Stimulated activated CD4-positive, alpha-beta T cell treated with anti-CD3 and anti-CD28 coated beads, TNF-alpha, amount 100 ng/mL, for 1 hour (primary cell): Measurements from ENCODE around the gene TTC39B.

ENCODE experiments used
- DNase-seq, 3 donors: peaks; one replicate each; pipeline ENCODE4 v3.0.0-alpha.2; 2020; ENCODE audit warnings: low read depth in 3 of 3, low spot score in 1 of 3

Gene TTC39B

DNA sequence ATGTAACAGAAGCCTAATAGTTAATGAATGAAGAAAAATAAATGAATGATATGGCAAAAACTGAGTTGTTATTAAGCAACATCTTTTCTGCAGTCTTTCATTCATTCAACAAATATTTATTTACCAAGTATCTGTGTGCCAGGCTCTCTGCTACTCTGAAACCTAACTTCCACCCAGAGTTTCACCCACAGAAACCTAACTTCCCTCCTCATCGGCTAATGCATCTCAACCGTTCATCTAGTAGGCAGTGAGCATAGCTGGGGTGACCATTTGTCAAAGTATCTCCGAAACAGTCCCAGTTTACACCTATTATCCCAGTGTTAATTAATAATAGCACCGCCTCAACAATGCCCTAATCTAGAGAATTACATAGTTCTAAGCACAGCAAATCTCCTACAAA, 1.5 kb downstream of the TTC39B start:
- DNase-seq, result no peak

- no peak for DNase-seq
These were observed 2.4 kb downstream of the TTC39B start for GRCh38 chr9:15304632-15305031.

DNA sequence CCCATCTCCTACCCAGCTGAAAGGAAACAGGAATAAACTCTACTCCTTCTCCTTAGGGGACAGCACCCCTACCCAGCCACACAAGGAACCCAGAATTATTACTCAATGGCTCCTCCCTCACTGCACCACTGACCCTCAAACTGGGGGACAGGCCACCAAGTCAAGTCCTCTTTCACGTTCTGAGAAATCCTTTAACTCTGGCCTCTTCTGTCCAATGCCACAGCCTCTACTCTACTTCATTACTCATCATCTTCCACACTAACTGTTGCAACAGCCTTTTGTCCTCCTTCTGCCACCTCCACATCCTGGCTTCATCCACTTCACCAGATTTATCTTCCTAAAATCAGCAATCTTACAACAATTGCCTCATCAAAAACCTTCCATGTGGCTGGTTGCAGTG, 6.8 kb downstream of the TTC39B start:
- no peak for DNase-seq

DNA sequence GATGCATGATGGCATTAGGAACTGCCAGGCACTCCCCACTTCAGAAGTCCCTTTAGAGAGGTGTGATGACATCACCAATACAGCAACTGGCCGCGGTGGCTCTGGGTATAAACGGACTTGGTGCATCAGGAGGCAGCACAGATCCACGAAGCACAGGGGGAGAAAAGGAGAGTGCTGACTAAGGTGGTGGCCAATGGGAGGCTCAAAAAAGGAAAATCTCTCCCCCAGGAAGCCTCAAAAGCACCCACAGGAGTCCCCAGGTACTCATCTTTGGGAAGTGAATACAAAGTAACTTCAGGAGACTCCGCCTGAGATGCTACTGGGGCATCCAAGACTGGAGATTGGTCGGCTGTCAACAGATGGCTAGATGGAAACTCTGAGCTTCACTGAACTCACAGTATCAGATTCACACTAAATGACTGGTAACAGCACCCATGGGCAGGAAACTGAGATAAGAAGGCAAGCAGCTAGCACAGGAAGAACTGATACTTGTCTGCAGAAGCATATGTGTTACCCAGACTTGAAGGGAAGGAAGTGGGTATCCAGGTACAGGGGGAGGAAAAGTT, 7.6 kb downstream of the TTC39B start:
- peak in 1 of 3 donors; percentile 35 for DNase-seq

DNA sequence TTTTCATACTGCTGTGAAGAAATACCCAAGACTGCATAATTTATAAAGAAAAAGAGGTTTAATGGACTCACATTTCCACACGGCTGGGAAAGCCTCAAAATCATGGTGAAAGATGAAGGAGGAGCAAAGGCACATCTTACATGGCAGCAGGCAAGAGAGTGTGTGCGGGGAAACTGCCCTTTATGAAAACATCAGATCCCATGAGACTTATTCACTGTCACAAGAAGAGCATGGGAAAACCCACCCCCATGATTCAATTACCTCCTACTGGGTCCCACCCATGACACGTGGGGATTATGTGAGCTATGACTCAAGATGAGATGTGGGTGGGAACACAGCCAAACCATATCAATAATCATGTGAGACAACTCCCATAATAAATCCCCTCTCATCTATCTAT, 8.7 kb downstream of the TTC39B start:
- no peak for DNase-seq

DNA sequence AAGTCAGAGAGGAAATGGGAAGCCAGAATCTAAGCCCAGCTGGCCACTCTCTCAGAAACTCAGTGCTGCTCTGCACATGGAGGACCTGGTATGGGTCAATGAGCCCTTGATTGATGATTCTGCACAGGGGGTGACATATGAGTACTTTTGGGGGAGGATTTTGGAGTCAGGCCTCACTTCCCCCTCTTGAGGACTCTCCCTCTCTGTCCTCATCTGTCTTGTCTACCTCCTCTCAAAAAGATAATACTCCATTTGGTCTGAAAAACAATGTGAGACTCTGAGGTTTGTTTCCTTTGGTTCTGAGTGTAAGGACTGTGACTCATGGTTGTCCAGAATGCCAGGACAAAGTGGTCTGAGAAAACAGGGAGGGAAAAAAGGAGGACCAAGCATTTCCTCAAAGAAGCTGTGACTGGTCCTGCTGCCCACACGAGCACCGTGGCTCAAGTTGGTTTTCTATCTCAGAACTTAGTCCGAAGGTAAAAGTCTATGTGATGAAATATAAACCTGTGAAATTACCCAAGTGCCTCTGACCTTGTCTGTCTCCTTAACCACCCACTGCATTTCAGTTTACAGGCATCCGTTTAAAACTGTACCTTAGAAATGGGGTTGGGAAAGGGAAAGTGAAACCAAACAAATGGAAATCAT, 11.1 kb downstream of the TTC39B start:
- no peak for DNase-seq

- DNase-seq, result no peak
These were observed 12.4 kb downstream of the TTC39B start for GRCh38 chr9:15294604-15295003.

DNA sequence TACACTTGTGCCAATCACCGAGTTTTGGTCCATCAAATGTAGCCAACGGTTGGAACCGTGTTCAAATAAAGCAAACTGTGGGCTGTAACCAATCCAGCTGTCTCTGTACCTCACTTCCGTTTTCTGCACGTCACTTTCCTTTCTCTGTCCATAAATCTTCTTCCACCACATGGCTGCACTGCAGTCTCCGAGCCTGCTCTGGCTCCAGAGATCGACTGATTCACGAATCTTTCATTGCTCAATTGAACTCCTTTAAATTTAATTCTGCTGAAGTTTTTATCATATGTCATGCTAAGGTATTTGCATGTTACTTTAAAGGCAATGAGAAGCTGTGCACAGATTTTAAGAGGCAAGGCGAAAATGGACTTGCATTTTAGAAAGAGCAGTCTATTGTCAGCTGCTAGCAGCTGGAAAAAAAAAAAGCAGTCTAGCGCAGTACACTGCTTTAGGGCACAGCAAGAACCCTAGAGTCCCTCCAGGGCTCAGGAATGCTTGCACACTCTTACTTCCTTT, 13.2 kb downstream of the TTC39B start:
- no peak for DNase-seq

DNA sequence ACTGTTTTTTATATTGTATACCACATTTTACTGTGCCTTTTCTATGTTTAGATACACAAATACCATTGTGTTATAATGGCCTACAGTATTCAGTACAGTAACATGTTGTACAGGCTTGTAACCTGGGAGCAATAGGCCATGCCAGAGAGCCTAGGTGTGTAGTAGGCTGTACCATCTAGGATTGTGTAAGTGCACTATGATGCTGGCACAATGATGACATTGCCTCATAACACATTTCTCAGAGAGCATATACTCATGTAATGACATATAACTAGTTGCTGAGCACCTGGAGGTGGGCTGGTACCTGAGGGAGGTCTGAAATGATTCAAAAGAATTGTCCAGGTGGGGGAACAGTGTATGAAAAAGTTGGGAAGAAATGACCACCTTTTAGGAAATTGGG, 13.9 kb downstream of the TTC39B start:
- no peak for DNase-seq

- DNase-seq, result no peak
These were observed 17.4 kb downstream of the TTC39B start for GRCh38 chr9:15289603-15290002.

DNA sequence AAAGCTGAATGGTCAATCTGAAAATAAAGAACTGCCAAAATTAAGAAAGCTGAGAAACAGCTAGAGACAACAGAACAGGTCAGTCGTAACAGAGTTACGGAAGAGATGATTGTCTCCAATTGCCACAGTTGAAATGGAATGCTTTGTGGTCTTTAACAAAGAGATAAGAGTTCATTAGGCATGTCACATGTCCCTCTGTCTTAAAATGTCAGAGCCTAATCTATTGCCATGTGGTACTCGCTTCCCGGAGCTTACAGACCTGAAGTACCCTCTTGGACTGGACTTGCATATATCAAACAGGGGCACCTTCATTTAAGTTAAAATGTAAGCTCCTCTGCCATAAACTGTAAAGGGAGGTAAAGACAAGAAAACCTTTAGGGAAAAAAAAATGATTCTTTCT, 19.7 kb downstream of the TTC39B start:
- DNase-seq, result no peak

GRCh38 chr9:15286161-15286821, 20.7 kb downstream of the TTC39B start:
- DNase-seq, result no peak

DNA sequence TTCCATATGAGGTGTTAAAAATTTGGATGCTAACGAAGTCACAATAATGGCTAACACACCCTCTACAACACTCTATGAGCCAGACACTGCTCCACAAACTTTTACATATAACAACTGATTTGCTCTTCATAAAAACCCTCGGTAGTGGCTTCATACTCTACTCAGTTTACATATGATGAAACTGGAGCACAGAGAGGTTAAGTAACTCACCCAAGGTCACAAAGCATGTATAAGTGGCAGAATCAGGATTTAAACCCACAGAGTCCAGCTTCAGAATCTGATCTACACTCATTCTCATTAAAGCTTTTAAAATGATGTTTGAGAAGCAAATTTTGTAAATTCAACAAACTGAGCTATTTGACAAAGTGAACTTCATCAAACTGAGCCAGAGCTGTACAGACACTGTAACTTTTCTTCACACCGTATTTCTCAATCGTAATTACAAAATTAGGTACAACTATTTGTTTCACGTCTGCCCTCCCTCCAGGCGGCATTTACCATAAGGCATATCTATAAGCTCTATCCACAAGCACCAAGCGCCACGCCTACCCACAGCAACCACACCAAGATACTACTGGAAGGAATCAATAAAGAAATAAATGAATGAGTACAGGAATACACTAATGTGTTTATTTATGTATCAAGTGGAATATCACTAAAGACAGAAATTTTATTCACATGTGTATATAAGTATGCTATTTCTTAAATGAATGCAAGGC, 24.3 kb downstream of the TTC39B start:
- DNase-seq, result no peak

- DNase-seq, result no peak
These were observed 26.4 kb downstream of the TTC39B start for GRCh38 chr9:15280647-15281046.

- no peak for DNase-seq
These were observed 28.2 kb downstream of the TTC39B start for GRCh38 chr9:15278839-15279238.

- DNase-seq, result no peak
These were observed 28.8 kb downstream of the TTC39B start for GRCh38 chr9:15278091-15278687.

DNA sequence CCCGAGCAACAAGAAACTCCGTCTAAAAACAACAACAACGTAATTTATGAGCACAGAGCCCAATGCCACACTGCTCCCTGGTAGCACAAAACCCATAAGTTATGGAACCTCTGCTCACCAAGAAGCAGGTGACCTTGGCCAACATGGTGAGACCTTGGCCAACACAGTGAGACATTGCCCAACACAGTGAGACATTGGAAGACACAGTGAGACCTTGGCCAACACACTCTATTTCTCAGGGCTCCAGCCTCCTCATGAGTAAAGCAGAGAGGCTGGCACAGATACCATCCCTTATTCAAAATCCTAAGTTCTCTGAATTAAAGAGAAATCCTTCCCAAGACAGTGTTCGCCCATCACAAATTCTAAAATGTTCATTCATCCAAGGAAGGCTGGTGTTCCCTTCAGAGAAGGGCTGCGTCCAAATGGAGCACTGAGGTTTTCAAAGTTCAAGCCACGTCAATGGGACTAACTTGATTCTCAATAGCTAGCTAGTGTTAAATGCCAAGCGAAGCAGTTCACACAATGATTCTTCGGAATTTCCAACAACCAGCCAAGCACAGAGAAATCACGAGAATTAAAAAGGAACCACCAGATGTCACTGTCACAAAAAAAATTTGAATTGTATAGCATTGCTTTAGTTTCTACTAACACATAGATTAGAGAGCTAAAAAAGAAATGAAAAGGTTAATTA, 29.5 kb downstream of the TTC39B start:
- DNase-seq, result no peak

- DNase-seq, result no peak
These were observed 30.6 kb downstream of the TTC39B start for GRCh38 chr9:15276328-15276938.

DNA sequence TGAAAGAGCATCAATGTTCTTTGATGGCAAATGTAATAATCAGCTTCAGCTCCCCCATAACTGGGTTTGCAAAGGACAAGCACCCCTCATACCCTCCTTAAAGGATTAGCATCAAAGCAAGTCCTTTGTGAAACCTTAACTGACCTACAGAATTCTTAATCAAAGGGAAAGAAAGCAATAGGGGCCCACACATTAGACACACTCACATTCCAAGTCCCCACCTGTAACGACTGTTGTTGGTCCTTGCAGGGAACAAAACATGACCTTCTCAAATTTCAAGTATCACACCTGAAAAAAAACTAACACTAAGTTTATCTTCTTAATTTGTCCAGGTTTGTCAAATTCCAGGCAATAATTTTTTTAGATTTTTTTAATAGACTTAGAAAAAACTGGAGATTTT, 32.6 kb downstream of the TTC39B start:
- DNase-seq, result no peak

DNA sequence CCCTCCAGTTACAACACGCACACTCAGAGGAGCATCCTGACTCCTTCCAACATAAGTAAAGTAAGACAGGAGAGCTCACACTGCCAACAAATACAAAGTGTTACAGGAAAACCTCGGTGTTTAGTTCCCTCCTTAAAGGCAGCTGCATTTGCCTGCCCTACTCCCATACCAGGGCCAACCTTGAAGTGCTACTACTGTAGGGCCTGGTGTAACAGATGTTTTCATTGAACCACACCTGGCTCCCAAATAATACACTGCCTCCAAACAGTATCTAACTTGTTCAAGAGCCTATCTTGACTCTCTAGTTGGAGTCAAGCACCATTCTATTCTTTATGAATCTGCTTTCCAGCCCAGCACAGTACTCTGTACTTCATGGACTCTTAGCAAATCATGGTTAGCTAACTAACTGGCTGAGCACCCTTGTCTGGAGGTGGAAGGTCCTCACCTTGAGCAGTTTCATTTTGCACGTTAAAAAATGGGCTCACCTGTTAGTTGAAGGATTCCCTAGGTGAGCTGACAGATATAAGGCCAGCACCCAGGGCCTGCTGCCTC, 34.6 kb downstream of the TTC39B start:
- DNase-seq, result no peak
